ENCODE data around the gene NBPF20.
"Not testable (repeated sequence)": the region's sequence is repeated elsewhere in the genome, so short reads cannot be mapped to it uniquely, and the experiment has no call there.

DNA sequence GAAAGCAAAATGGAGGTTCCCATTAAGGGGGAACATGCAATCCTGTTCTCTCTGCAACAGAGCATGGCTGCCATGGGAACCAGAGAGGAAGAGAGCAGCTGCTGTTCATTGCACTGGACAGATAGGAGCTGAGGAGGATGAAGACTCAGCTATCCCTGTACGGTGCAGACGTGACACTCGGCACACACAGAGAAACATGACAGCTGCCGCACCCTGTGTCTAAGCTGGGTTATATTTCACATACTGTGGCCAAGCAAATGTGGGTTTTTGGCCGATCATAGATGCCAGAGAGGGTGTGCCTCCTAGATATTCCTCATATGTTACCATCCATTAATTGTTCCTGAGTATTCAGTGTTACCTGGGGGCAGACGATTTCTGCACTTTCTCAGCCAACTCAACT, 24.7 kb downstream of the NBPF20 start:
- TF ChIP-seq, protein P1, sequence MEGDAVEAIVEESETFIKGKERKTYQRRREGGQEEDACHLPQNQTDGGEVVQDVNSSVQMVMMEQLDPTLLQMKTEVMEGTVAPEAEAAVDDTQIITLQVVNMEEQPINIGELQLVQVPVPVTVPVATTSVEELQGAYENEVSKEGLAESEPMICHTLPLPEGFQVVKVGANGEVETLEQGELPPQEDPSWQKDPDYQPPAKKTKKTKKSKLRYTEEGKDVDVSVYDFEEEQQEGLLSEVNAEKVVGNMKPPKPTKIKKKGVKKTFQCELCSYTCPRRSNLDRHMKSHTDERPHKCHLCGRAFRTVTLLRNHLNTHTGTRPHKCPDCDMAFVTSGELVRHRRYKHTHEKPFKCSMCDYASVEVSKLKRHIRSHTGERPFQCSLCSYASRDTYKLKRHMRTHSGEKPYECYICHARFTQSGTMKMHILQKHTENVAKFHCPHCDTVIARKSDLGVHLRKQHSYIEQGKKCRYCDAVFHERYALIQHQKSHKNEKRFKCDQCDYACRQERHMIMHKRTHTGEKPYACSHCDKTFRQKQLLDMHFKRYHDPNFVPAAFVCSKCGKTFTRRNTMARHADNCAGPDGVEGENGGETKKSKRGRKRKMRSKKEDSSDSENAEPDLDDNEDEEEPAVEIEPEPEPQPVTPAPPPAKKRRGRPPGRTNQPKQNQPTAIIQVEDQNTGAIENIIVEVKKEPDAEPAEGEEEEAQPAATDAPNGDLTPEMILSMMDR (IDR thresholded peaks at IDR 0.05) = not testable (repeated sequence)
- not testable (repeated sequence) for TF ChIP-seq FOXP1 (CRISPR knock-in tag; IDR thresholded peaks at IDR 0.05; ENCODE audit: borderline replicate concordance); ATF1 (CRISPR knock-in tag; IDR thresholded peaks at IDR 0.05); ZBTB21 (CRISPR knock-in tag; IDR thresholded peaks at IDR 0.05; ENCODE audit: borderline replicate concordance); SP1 (CRISPR knock-in tag; conservative IDR thresholded peaks at IDR 0.05); ELF4 (CRISPR knock-in tag; IDR thresholded peaks at IDR 0.05; ENCODE audit: low read depth); ZNF232 (CRISPR knock-in tag; IDR thresholded peaks at IDR 0.05)
- TF ChIP-seq, protein P2, sequence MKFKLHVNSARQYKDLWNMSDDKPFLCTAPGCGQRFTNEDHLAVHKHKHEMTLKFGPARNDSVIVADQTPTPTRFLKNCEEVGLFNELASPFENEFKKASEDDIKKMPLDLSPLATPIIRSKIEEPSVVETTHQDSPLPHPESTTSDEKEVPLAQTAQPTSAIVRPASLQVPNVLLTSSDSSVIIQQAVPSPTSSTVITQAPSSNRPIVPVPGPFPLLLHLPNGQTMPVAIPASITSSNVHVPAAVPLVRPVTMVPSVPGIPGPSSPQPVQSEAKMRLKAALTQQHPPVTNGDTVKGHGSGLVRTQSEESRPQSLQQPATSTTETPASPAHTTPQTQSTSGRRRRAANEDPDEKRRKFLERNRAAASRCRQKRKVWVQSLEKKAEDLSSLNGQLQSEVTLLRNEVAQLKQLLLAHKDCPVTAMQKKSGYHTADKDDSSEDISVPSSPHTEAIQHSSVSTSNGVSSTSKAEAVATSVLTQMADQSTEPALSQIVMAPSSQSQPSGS (CRISPR knock-in tag; IDR thresholded peaks at IDR 0.05; ENCODE audit: borderline replicate concordance, low read depth) = not testable (repeated sequence)
